Nephron (organoid): ENCODE measurements around the gene IFNA21.
"Not testable (repeated sequence)": the region's sequence is repeated elsewhere in the genome, so short reads cannot be mapped to it uniquely, and the experiment has no call there.

Source experiments
- H3K27ac Mint-ChIP-seq, 3 experiments: 2 replicates each; pipeline ENCODE4 v1.8.0; 2020; ENCODE audit warnings: mixed read lengths in 3 of 3, mild to moderate bottlenecking in 2 of 3, moderate library complexity in 1 of 3
- H3K27me3 Mint-ChIP-seq: 2 replicates; pipeline ENCODE4 v1.8.0; 2021; ENCODE audit warnings: low read depth, mild to moderate bottlenecking, moderate library complexity, mixed read lengths
- H3K36me3 Mint-ChIP-seq: 2 replicates; pipeline ENCODE4 v1.8.0; 2020; ENCODE audit warnings: low read depth, mixed read lengths
- H3K4me1 Mint-ChIP-seq: 2 replicates; pipeline ENCODE4 v1.8.0; 2020; ENCODE audit warnings: mixed read lengths
- H3K4me3 Mint-ChIP-seq, 3 experiments: 2 replicates each; pipeline ENCODE4 v1.8.0; 2020; ENCODE audit warnings: mild to moderate bottlenecking in 3 of 3, mixed read lengths in 3 of 3, moderate library complexity in 2 of 3
- H3K9me3 Mint-ChIP-seq: 2 replicates; pipeline ENCODE4 v1.8.0; 2020; ENCODE audit warnings: mixed read lengths
- CTCF ChIP-seq, 3 experiments: fragments of 200-600 bp; sonication (generic); IDR thresholded peaks; one replicate each; pipeline ENCODE4 v1.5.0; 2021; ENCODE audit warnings: antibody characterized with exemption in 3 of 3; ENCODE audit not compliant: unreplicated experiment in 3 of 3

IFNA21 gene

GRCh38 chr9:21141427-21141882, 25.0 kb downstream of the IFNA21 start, which contains the start of gene IFNW1:
IFNW1 (minus strand) TSS chr9:21141832; CDS start chr9:21141570, 262 bp downstream.
- Mint-ChIP-seq H3K4me3 (no peak within 1 kb of the TSS), H3K4me1 (no peaks in the 10 kb centered on the region), H3K36me3 (no peaks in the 10 kb centered on the region), H3K27me3 (no peaks in the 10 kb centered on the region), H3K9me3 (no peaks in the 10 kb centered on the region), H3K27ac (no peak within 1 kb of the TSS)
- TF ChIP-seq CTCF (IDR thresholded peaks at IDR 0.05; ENCODE audit: unreplicated experiment in 3 of 3) = no peak

- no peak for TF ChIP-seq CTCF (IDR thresholded peaks at IDR 0.05; ENCODE audit: unreplicated experiment in 3 of 3)
These were observed 29.4 kb downstream of the IFNA21 start for GRCh38 chr9:21137020-21137419.

GRCh38 chr9:21135736-21136135, 30.7 kb downstream of the IFNA21 start:
- Mint-ChIP-seq H3K27me3 (no peaks in the 10 kb centered on the region), H3K4me1 (no peaks in the 10 kb centered on the region), H3K27ac (no peak overlapping the region), H3K4me3 (no peak overlapping the region), H3K9me3 (no peaks in the 10 kb centered on the region), H3K36me3 (no peaks in the 10 kb centered on the region)
- TF ChIP-seq CTCF (IDR thresholded peaks at IDR 0.05; ENCODE audit: unreplicated experiment in 3 of 3) = no peak

More at GRCh38 chr9:21137020-21137419, 29.4 kb downstream of the IFNA21 start:
- Mint-ChIP-seq H3K27ac (no peak overlapping the region), H3K27me3 (no peaks in the 10 kb centered on the region), H3K36me3 (no peaks in the 10 kb centered on the region), H3K4me1 (no peaks in the 10 kb centered on the region), H3K9me3 (no peaks in the 10 kb centered on the region), H3K4me3 (no peak overlapping the region)

- not testable (repeated sequence) for H3K4me3 Mint-ChIP-seq, H3K36me3 Mint-ChIP-seq, H3K27me3 Mint-ChIP-seq, H3K4me1 Mint-ChIP-seq, H3K27ac Mint-ChIP-seq
- peaks cover 13% of the 10 kb centered on the region for H3K9me3 Mint-ChIP-seq
These were observed 38.3 kb downstream of the IFNA21 start for GRCh38 chr9:21128186-21128585.

DNA sequence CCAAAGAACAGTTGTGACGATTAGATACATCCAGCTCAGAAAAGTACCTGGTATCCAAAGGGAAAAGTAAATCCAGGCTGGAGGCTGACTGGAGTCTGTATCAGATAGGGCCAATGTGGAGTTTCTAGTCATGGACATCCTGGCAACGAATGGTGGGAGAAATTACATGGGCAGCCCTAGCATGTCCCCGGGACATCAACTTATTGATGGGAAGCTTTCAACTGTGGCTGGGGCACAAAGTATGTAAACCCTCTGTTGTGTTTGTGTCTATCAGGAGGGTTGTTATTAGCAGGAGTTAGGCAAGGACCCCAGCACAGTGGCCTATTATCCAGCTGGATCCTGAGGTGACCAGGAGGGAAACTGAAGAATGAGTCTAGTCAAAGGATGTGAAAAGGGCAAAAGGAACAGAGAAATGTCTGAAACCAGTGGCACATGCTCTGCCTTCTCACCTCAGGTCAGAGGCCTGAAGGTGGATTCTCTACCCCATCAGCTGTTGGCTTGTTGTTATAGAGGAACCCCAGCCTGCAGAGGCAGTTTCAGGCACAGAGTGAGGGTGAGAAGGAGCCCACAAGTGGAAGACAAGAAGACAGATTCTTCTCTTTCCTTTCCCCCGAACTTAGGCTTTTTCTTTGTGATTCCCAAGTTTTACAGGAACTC, 44.7 kb downstream of the IFNA21 start:
- Mint-ChIP-seq H3K27ac (no peak overlapping the region), H3K36me3 (no peaks in the 10 kb centered on the region), H3K9me3 (peaks cover 3% of the 10 kb centered on the region), H3K27me3 (peaks cover 3% of the 10 kb centered on the region), H3K4me1 (peaks cover 8% of the 10 kb centered on the region), H3K4me3 (no peak overlapping the region)
- no peak for TF ChIP-seq CTCF (IDR thresholded peaks at IDR 0.05; ENCODE audit: unreplicated experiment in 3 of 3)

- H3K27me3 Mint-ChIP-seq = peaks cover under 1% of the 10 kb centered on the region
- H3K4me3 Mint-ChIP-seq = no peak overlapping the region
- peaks cover under 1% of the 10 kb centered on the region for H3K9me3 Mint-ChIP-seq
- no peaks in the 10 kb centered on the region for H3K36me3 Mint-ChIP-seq
- TF ChIP-seq CTCF (IDR thresholded peaks at IDR 0.05; ENCODE audit: unreplicated experiment in 3 of 3) = no peak
- peaks cover 8% of the 10 kb centered on the region for H3K4me1 Mint-ChIP-seq
- no peak overlapping the region for H3K27ac Mint-ChIP-seq
These were observed 45.4 kb downstream of the IFNA21 start for GRCh38 chr9:21121079-21121478.
